CD4-positive, alpha-beta T cell (primary cell): ENCODE data around the gene ELMO1. TPM values are rescaled to one million over a fixed set of nuclear protein-coding genes. Genes with fewer than 3 reads are reported as not detected.

Source experiments
- ATAC-seq: fragments of 200-7000 bp; cut with Tn5 transposase; one replicate; pipeline ENCODE4 v1.10.0; 2022; ENCODE audit warnings: mild to moderate bottlenecking; ENCODE audit not compliant: poor library complexity
- CTCF ChIA-PET: fragments of 350-600 bp; sonication (Branson Sonifier 250); formaldehyde crosslinking; loops from one replicate; lab custom pipeline; 2021; ENCODE audit warnings: antibody characterized with exemption, inconsistent platforms; lab: Charles Lee
- POLR2A ChIA-PET: fragments of 350-600 bp; sonication (Branson Sonifier 250); formaldehyde crosslinking; loops from one replicate; lab custom pipeline; 2021; ENCODE audit warnings: antibody characterized with exemption, inconsistent platforms; lab: Charles Lee
- DNase-seq, 14 experiments: peaks; one replicate each; pipeline ENCODE4 v3.0.0-alpha.2; 2013 to 2020; ENCODE audit warnings: mixed read lengths in 2 of 14
- H3K27ac ChIP-seq, 2 donors: one replicate each; pipeline versions ENCODE4 v1.5.1 to v1.7.0; 2013; ENCODE audit warnings: low read length in 2 of 2, low read depth in 1 of 2, mild to moderate bottlenecking in 1 of 2
- H3K27me3 ChIP-seq, 2 experiments: 1 replicate in 1 of 2; 2 replicates in 1 of 2; pipeline versions ENCODE4 v1.6.1 to v1.7.0; 2013; ENCODE audit warnings: low read length in 2 of 2, control low read depth in 1 of 2, mild to moderate bottlenecking in 1 of 2, moderate library complexity in 1 of 2; ENCODE audit not compliant: insufficient read depth in 2 of 2, control insufficient read depth in 1 of 2
- H3K36me3 ChIP-seq: one replicate; pipeline ENCODE4 v1.6.1; 2013; ENCODE audit warnings: low read length, control low read depth; ENCODE audit not compliant: insufficient read depth
- H3K4me1 ChIP-seq: one replicate; pipeline ENCODE4 v1.6.1; 2013; ENCODE audit warnings: low read length, control low read depth; ENCODE audit not compliant: insufficient read depth
- H3K4me3 ChIP-seq: one replicate; pipeline ENCODE4 v1.5.1; 2013; ENCODE audit warnings: mild to moderate bottlenecking, low read length, moderate library complexity
- H3K9me3 ChIP-seq, 2 experiments: 1 replicate in 1 of 2; 2 replicates in 1 of 2; pipeline versions ENCODE4 v1.6.1 to v1.7.0; 2013; ENCODE audit warnings: low read length in 2 of 2, mild to moderate bottlenecking in 2 of 2, control low read depth in 1 of 2, moderate library complexity in 1 of 2; ENCODE audit not compliant: control insufficient read depth in 1 of 2, insufficient read depth in 1 of 2
- H3K27ac Mint-ChIP-seq: one replicate; pipeline ENCODE4 v1.8.0; 2020; ENCODE audit warnings: mixed read lengths
- H3K27me3 Mint-ChIP-seq: one replicate; pipeline ENCODE4 v1.8.0; 2021; ENCODE audit warnings: mixed read lengths
- H3K36me3 Mint-ChIP-seq: one replicate; pipeline ENCODE4 v1.8.0; 2021; ENCODE audit warnings: low read depth, mixed read lengths
- H3K4me1 Mint-ChIP-seq: one replicate; pipeline ENCODE4 v1.8.0; 2021; ENCODE audit warnings: low read depth, mixed read lengths
- H3K4me3 Mint-ChIP-seq: one replicate; pipeline ENCODE4 v1.8.0; 2020; ENCODE audit warnings: mild to moderate bottlenecking, mixed read lengths
- H3K9me3 Mint-ChIP-seq: one replicate; pipeline ENCODE4 v1.8.0; 2020; ENCODE audit warnings: mixed read lengths
- CTCF ChIP-seq: fragments of 200-600 bp; IDR thresholded peaks from one replicate; pipeline ENCODE4 v1.8.0; 2022; ENCODE audit warnings: antibody characterized with exemption, mild to moderate bottlenecking
- intact Hi-C, 2 experiments: fragments of 100-400 bp; cut with DNase I in 1 of 2; cut with micrococcal nuclease in 1 of 2; formaldehyde crosslinking; loops; one replicate each; pipeline versions ENCODE4 v1.15.1 to v1.9.0; 2023 to 2025; cut with DNase I, micrococcal nuclease
- total RNA-seq, 174 experiments: library from RNA in 2 of 174; stranded (reverse) in 2 of 174; gene quantifications; one replicate each; pipeline ENCODE4 v1.2.3 and lab custom pipeline; 2021 to 2026

Gene ELMO1
- total RNA-seq, 2 experiments from 2014 or later = 117 to 120 TPM

- Histone ChIP-seq H3K4me3 (no peak overlapping the region), H3K27ac (no peak overlapping the region), H3K27me3 (no peaks in the 10 kb centered on the region), H3K36me3 (no peaks in the 10 kb centered on the region), H3K4me1 (no peaks in the 10 kb centered on the region), H3K9me3 (peaks cover 0 to 6% of the 10 kb centered on the region in 2 experiments)
- no peak for TF ChIP-seq CTCF
- peaks cover 11% of the 10 kb centered on the region for H3K4me1 Mint-ChIP-seq
- ATAC-seq (no peak), DNase-seq (no peak)
- intact Hi-C loops = no loop called here
- ChIA-PET CTCF (no interaction called here), POLR2A (no interaction called here)
- no peak overlapping the region for H3K4me3 Mint-ChIP-seq
- no peak overlapping the region for H3K27ac Mint-ChIP-seq
- H3K27me3 Mint-ChIP-seq = no peaks in the 10 kb centered on the region
- H3K36me3 Mint-ChIP-seq = peaks cover 76% of the 10 kb centered on the region
- peaks cover 11% of the 10 kb centered on the region for H3K9me3 Mint-ChIP-seq
These were observed 523.0 kb downstream of the ELMO1 start for GRCh38 chr7:36925691-36926090.

GRCh38 chr7:36925207-36925606 lies 523.5 kb downstream of the ELMO1 start:
- intact Hi-C loops = no loop called here
- H3K4me1 Mint-ChIP-seq = peaks cover 14% of the 10 kb centered on the region
- H3K27me3 Mint-ChIP-seq = no peaks in the 10 kb centered on the region
- peaks cover 11% of the 10 kb centered on the region for H3K9me3 Mint-ChIP-seq
- no peak overlapping the region for H3K27ac Mint-ChIP-seq
- POLR2A ChIA-PET = no interaction called here
- Histone ChIP-seq H3K27me3 (no peaks in the 10 kb centered on the region), H3K4me1 (no peaks in the 10 kb centered on the region), H3K27ac (no peak overlapping the region), H3K4me3 (no peak overlapping the region), H3K9me3 (peaks cover 0 to 6% of the 10 kb centered on the region in 2 experiments), H3K36me3 (no peaks in the 10 kb centered on the region)
- H3K4me3 Mint-ChIP-seq = no peak overlapping the region
- ATAC-seq = no peak
- CTCF ChIA-PET = no interaction called here
- no peak for DNase-seq
- H3K36me3 Mint-ChIP-seq = peaks cover 73% of the 10 kb centered on the region
- TF ChIP-seq CTCF = no peak

GRCh38 chr7:36923943-36924436 lies 524.7 kb downstream of the ELMO1 start:
- CTCF ChIA-PET = no interaction called here
- DNase-seq = no peak
- no peak overlapping the region for H3K4me3 Mint-ChIP-seq
- H3K27me3 Mint-ChIP-seq = no peaks in the 10 kb centered on the region
- Histone ChIP-seq H3K4me1 (no peaks in the 10 kb centered on the region), H3K27ac (no peak overlapping the region), H3K9me3 (peaks cover 0 to 6% of the 10 kb centered on the region in 2 experiments), H3K27me3 (no peaks in the 10 kb centered on the region), H3K36me3 (no peaks in the 10 kb centered on the region), H3K4me3 (no peak overlapping the region)
- intact Hi-C loops = no loop called here
- H3K27ac Mint-ChIP-seq = no peak overlapping the region
- no peak for ATAC-seq
- POLR2A ChIA-PET = no interaction called here
- peaks cover 11% of the 10 kb centered on the region for H3K9me3 Mint-ChIP-seq
- H3K36me3 Mint-ChIP-seq = peaks cover 70% of the 10 kb centered on the region
- TF ChIP-seq CTCF = no peak
- H3K4me1 Mint-ChIP-seq = peaks cover 14% of the 10 kb centered on the region
